CD14-positive monocyte (primary cell): Measurements from ENCODE around the gene ATF1. TPM values are rescaled to one million over a fixed set of nuclear protein-coding genes. Genes with fewer than 3 reads are reported as not detected.
"Not testable (repeated sequence)": the region's sequence is repeated elsewhere in the genome, so short reads cannot be mapped to it uniquely, and the experiment has no call there.

Source experiments
- DNase-seq, 3 donors: peaks; one replicate each; pipeline ENCODE4 v3.0.0-alpha.2; 2011 to 2022
- H2AFZ ChIP-seq: 2 replicates; pipeline ENCODE4 v1.6.0; 2012; ENCODE audit warnings: mild to moderate bottlenecking, low read depth, low read length, inconsistent platforms; ENCODE audit not compliant: insufficient read depth, poor library complexity, severe bottlenecking
- H3K27ac ChIP-seq, 2 donors: 1 replicate in 1 of 2; 2 replicates in 1 of 2; pipeline ENCODE4 v1.5.1; 2012 to 2013; ENCODE audit warnings: low read length in 2 of 2, control low read depth in 1 of 2, inconsistent platforms in 1 of 2, low read depth in 1 of 2, mild to moderate bottlenecking in 1 of 2
- H3K27me3 ChIP-seq, 2 donors: one replicate each; pipeline versions ENCODE4 v1.6.0 to v1.6.1; 2011 to 2013; ENCODE audit warnings: low read length in 2 of 2; ENCODE audit not compliant: control insufficient read depth in 2 of 2, insufficient read depth in 2 of 2
- H3K36me3 ChIP-seq, 2 donors: replicated peaks in 1 of 2; 1 replicate in 1 of 2; 2 replicates in 1 of 2; pipeline versions ENCODE4 v1.5.1 to v1.6.1; 2012 to 2013; ENCODE audit warnings: low read length in 2 of 2, control low read depth in 1 of 2, inconsistent platforms in 1 of 2, mild to moderate bottlenecking in 1 of 2; ENCODE audit not compliant: insufficient read depth in 2 of 2, control insufficient read depth in 1 of 2
- H3K4me1 ChIP-seq, 2 donors: 1 replicate in 1 of 2; 2 replicates in 1 of 2; pipeline versions ENCODE4 v1.5.1 to v1.6.1; 2012 to 2013; ENCODE audit warnings: low read length in 2 of 2, control low read depth in 1 of 2, inconsistent platforms in 1 of 2, mild to moderate bottlenecking in 1 of 2, moderate library complexity in 1 of 2; ENCODE audit not compliant: insufficient read depth in 2 of 2, control insufficient read depth in 1 of 2
- H3K4me2 ChIP-seq: replicated peaks from 2 replicates; pipeline ENCODE3; 2012; ENCODE audit warnings: low read length, moderate library complexity, mild to moderate bottlenecking; ENCODE audit not compliant: poor library complexity, severe bottlenecking; ENCODE audit errors: extremely low read depth
- H3K4me3 ChIP-seq, 3 experiments: fragments of 200-600 bp in 1 of 3; sonication (generic) in 1 of 3; replicated peaks in 1 of 3; 1 replicate in 2 of 3; 2 replicates in 1 of 3; pipeline ENCODE4 v1.5.1; 2011 to 2013; ENCODE audit warnings: low read length in 3 of 3, mild to moderate bottlenecking in 3 of 3, control low read depth in 2 of 3, low read depth in 2 of 3, inconsistent platforms in 1 of 3, moderate library complexity in 1 of 3
- H3K79me2 ChIP-seq: 2 replicates; pipeline ENCODE4 v1.6.0; 2012; ENCODE audit warnings: mild to moderate bottlenecking, control low read depth, inconsistent platforms, low read length, moderate library complexity; ENCODE audit not compliant: insufficient read depth
- H3K9ac ChIP-seq: 2 replicates; pipeline ENCODE4 v1.6.0; 2017; ENCODE audit warnings: low read length, mild to moderate bottlenecking; ENCODE audit not compliant: insufficient read depth, poor library complexity, severe bottlenecking
- H3K9me3 ChIP-seq, 2 donors: replicated peaks in 1 of 2; 1 replicate in 1 of 2; 2 replicates in 1 of 2; pipeline versions ENCODE4 v1.5.1 to v1.6.1; 2012 to 2013; ENCODE audit warnings: low read length in 2 of 2, control low read depth in 1 of 2; ENCODE audit not compliant: control insufficient read depth in 1 of 2, insufficient read depth in 1 of 2
- H4K20me1 ChIP-seq: 2 replicates; pipeline ENCODE4 v1.6.0; 2012; ENCODE audit warnings: mild to moderate bottlenecking, low read length, control low read depth, moderate library complexity; ENCODE audit not compliant: insufficient read depth
- H3K27ac Mint-ChIP-seq, 7 donors: one replicate each; pipeline ENCODE4 v1.8.0; 2020; ENCODE audit warnings: mild to moderate bottlenecking in 7 of 7, mixed read lengths in 7 of 7, moderate library complexity in 6 of 7, inconsistent platforms in 2 of 7
- H3K27me3 Mint-ChIP-seq, 3 donors: one replicate each; pipeline ENCODE4 v1.8.0; 2021 to 2022; ENCODE audit warnings: low read depth in 3 of 3, mild to moderate bottlenecking in 3 of 3, mixed read lengths in 3 of 3, moderate library complexity in 3 of 3, inconsistent platforms in 1 of 3
- H3K36me3 Mint-ChIP-seq, 2 donors: one replicate each; pipeline ENCODE4 v1.8.0; 2020; ENCODE audit warnings: mixed read lengths in 2 of 2, inconsistent platforms in 1 of 2, mild to moderate bottlenecking in 1 of 2
- H3K4me1 Mint-ChIP-seq: one replicate; pipeline ENCODE4 v1.8.0; 2020; ENCODE audit warnings: mild to moderate bottlenecking, mixed read lengths
- H3K4me3 Mint-ChIP-seq, 2 donors: one replicate each; pipeline ENCODE4 v1.8.0; 2020; ENCODE audit warnings: mild to moderate bottlenecking in 2 of 2, mixed read lengths in 2 of 2, moderate library complexity in 1 of 2
- H3K9me3 Mint-ChIP-seq, 7 donors: one replicate each; pipeline ENCODE4 v1.8.0; 2020 to 2022; ENCODE audit warnings: mixed read lengths in 7 of 7, mild to moderate bottlenecking in 6 of 7, moderate library complexity in 6 of 7, inconsistent platforms in 2 of 7
- WGBS: methylation state at CpG from one replicate; pipeline ENCODE4 v1.1.5; 2013; ENCODE audit warnings: missing lambda C conversion rate; ENCODE audit not compliant: insufficient coverage; 5-methylcytosine and 5-hydroxymethylcytosine counted together
- intact Hi-C, 2 donors: fragments of 100-400 bp; cut with micrococcal nuclease; formaldehyde crosslinking; loops; one replicate each; pipeline versions ENCODE4 v1.15.0 to v1.15.1; 2023
- polyA plus RNA-seq, 3 donors: library from polyadenylated mRNA; depleted of rRNA in 1 of 3; unstranded in 2 of 3; stranded (reverse) in 1 of 3; fragments of 300-500 nt in 2 of 3; fragments of >200 nt in 1 of 3; fragmentation: Illumina TruSeq in 2 of 3; gene quantifications; 1 replicate in 2 of 3; 2 replicates in 1 of 3; pipeline ENCODE4 v1.2.3, GENCODE V29; 2012 to 2021
- TF ChIP-seq, protein P1 (sequence below): fragments of 200-600 bp; IDR thresholded peaks from one replicate; pipeline ENCODE4 v1.8.0; 2022; ENCODE audit warnings: antibody characterized with exemption, mild to moderate bottlenecking

Gene ATF1
- polyA plus RNA-seq, 3 donors, result 12.6 to 21.9 (median 21.5) TPM

DNA sequence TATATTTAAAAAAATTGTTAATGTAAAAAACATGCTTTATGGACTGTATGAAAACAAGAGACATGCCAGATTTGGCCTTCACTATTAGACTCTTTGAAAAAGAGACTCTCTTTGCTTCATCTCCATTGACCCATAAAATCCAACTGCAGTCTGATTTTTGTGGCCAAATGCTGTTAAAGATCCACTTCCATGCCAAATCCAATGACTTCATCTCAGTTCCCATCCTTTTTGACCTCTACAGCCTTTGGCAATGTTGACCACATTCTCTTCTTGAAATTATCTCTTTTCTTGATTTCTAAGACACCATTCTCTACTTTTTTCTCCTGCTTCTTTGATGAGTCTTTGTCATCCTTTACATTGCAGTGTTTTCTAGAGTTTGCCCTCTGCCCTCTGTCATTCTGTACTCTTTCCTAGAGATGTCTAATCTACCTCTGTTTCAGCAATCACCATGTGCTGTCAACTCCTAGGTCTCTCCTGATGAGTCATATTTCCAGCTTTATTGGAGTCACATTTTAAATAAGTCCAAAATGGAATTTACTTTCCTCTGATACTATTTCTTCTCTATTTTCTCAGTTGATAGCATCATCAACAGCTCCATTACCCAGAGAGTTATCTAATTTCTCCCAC is 81.2 kb downstream of the ATF1 start:
- peaks cover 7 to 26% (median 13%) of the 10 kb centered on the region in 7 donors for H3K9me3 Mint-ChIP-seq
- no peaks in the 10 kb centered on the region for H3K4me1 ChIP-seq
- DNase-seq, result no peak
- no peak overlapping the region for H3K9ac ChIP-seq
- no peaks in the 10 kb centered on the region for H3K36me3 ChIP-seq
- H3K9me3 ChIP-seq, result peaks cover 0 to 8% of the 10 kb centered on the region in 2 donors
- no peak overlapping the region for H3K27ac Mint-ChIP-seq
- H2AFZ ChIP-seq, result no peak overlapping the region
- H3K27ac ChIP-seq, result no peak overlapping the region
- TF ChIP-seq, protein P1, sequence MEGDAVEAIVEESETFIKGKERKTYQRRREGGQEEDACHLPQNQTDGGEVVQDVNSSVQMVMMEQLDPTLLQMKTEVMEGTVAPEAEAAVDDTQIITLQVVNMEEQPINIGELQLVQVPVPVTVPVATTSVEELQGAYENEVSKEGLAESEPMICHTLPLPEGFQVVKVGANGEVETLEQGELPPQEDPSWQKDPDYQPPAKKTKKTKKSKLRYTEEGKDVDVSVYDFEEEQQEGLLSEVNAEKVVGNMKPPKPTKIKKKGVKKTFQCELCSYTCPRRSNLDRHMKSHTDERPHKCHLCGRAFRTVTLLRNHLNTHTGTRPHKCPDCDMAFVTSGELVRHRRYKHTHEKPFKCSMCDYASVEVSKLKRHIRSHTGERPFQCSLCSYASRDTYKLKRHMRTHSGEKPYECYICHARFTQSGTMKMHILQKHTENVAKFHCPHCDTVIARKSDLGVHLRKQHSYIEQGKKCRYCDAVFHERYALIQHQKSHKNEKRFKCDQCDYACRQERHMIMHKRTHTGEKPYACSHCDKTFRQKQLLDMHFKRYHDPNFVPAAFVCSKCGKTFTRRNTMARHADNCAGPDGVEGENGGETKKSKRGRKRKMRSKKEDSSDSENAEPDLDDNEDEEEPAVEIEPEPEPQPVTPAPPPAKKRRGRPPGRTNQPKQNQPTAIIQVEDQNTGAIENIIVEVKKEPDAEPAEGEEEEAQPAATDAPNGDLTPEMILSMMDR, result no peak
- H3K27me3 Mint-ChIP-seq, result peaks cover 2 to 6% (median 5%) of the 10 kb centered on the region in 3 donors
- no peak overlapping the region for H3K4me3 Mint-ChIP-seq
- intact Hi-C loops, result no loop called here
- peaks cover 7% of the 10 kb centered on the region for H3K4me1 Mint-ChIP-seq
- H3K27me3 ChIP-seq, result no peaks in the 10 kb centered on the region
- H3K36me3 Mint-ChIP-seq, result no peaks in the 10 kb centered on the region
- no peak overlapping the region for H3K4me3 ChIP-seq
- H3K4me2 ChIP-seq, result no peak overlapping the region
- H3K79me2 ChIP-seq, result no peaks in the 10 kb centered on the region
- H4K20me1 ChIP-seq, result no peaks in the 10 kb centered on the region

DNA sequence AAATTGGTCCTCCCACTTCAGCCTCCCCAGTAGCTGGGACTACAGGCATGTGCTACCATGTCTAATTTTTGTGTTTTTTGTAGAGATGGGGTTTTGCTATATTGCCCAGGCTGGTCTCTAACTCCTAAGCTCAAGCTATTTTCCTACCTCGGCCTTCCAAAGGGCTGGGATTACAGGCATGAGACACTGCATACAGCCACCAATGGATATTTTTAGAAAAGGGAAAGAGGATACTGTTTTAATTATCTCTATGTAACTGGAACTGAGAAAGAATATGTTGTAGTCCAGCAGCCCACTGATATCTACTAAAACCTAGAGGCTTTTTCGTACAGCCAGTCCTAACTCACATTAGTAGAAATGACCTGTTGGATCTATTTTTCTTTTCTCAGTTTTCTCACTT is 85.1 kb downstream of the ATF1 start:
- no peak overlapping the region for H3K9ac ChIP-seq
- H3K4me2 ChIP-seq, result no peak overlapping the region
- Mint-ChIP-seq H3K4me1 (no peaks in the 10 kb centered on the region), H3K36me3 (no peaks in the 10 kb centered on the region), H3K27me3 (peaks cover 0 to 5% (median 2%) of the 10 kb centered on the region in 3 donors), H3K4me3 (no peak overlapping the region), H3K9me3 (peaks cover 0 to 11% (median 4%) of the 10 kb centered on the region in 7 donors), H3K27ac (no peak overlapping the region)
- H3K9me3 ChIP-seq, result peaks cover 0 to 5% of the 10 kb centered on the region in 2 donors
- H3K4me1 ChIP-seq, result no peaks in the 10 kb centered on the region
- H2AFZ ChIP-seq, result no peak overlapping the region
- intact Hi-C loops, result no loop called here
- H4K20me1 ChIP-seq, result no peaks in the 10 kb centered on the region
- no peaks in the 10 kb centered on the region for H3K79me2 ChIP-seq
- no CpG with 5 or more reads among the region's 2 CpGs for WGBS
- no peak for DNase-seq
- H3K27me3 ChIP-seq, result no peaks in the 10 kb centered on the region
- no peak overlapping the region for H3K4me3 ChIP-seq
- H3K27ac ChIP-seq, result no peak overlapping the region
- no peaks in the 10 kb centered on the region for H3K36me3 ChIP-seq
- TF ChIP-seq, protein P1, result no peak

DNA sequence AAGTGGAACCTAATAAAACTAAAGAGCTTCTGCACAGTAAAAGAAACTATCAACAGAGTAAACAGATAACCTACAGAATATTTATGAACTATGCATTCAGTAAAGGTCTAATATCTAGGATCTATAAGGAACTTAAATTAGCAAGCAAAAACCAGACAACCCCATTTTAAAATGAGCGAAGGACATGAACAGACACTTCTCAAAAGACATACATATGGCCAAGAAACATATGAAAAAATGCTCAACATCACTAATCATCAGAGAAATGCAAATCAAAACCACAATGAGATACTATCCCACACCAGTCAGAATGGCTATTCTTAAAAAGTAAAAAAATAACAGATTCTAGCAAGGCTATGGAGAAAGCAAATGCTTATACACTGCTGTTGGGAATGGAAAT is 91.3 kb downstream of the ATF1 start:
- H3K27ac ChIP-seq, H3K36me3 Mint-ChIP-seq, DNase-seq, H3K9ac ChIP-seq, H3K27me3 Mint-ChIP-seq, H3K4me3 Mint-ChIP-seq, H3K79me2 ChIP-seq, H3K9me3 ChIP-seq, H3K4me2 ChIP-seq, H3K4me1 ChIP-seq, H2AFZ ChIP-seq, H3K4me3 ChIP-seq, H3K36me3 ChIP-seq, H3K4me1 Mint-ChIP-seq, H3K27ac Mint-ChIP-seq, H3K27me3 ChIP-seq, intact Hi-C loops, H4K20me1 ChIP-seq: not testable (repeated sequence)
- H3K9me3 Mint-ChIP-seq, result peaks cover 0 to 21% (median 12%) of the 10 kb centered on the region in 7 donors
- 100% methylated on average over 1 of the region's 1 CpG for WGBS
